Ishikawa (cell line): ENCODE measurements around the gene FOXG1.

Experiments
- CEBPB ChIP-seq: IDR thresholded peaks from 2 replicates; pipeline ENCODE4 v1.6.1; 2012
- CREB1 ChIP-seq: IDR thresholded peaks from 2 replicates; pipeline ENCODE4 v1.6.1; 2012; ENCODE audit warnings: low read depth
- EGR1 ChIP-seq: IDR thresholded peaks from 2 replicates; pipeline ENCODE4 v1.6.1; 2012
- EP300 ChIP-seq: IDR thresholded peaks from 2 replicates; pipeline ENCODE4 v1.6.1; 2012; ENCODE audit warnings: borderline replicate concordance
- FOXM1 ChIP-seq: IDR thresholded peaks from 2 replicates; pipeline ENCODE4 v1.6.1; 2012; ENCODE audit warnings: low read depth, borderline replicate concordance
- MAX ChIP-seq: IDR thresholded peaks from 2 replicates; pipeline ENCODE4 v1.6.1; 2012
- NFIC ChIP-seq: IDR thresholded peaks from 2 replicates; pipeline ENCODE4 v1.6.1; 2012
- RAD21 ChIP-seq: IDR thresholded peaks from 2 replicates; pipeline ENCODE4 v1.6.1; 2012; ENCODE audit warnings: low read depth
- REST ChIP-seq: IDR thresholded peaks from 2 replicates; pipeline ENCODE4 v1.6.1; 2012; ENCODE audit warnings: low read depth, mild to moderate bottlenecking
- TAF1 ChIP-seq: IDR thresholded peaks from 2 replicates; pipeline ENCODE4 v1.6.1; 2012; ENCODE audit warnings: low read depth, mild to moderate bottlenecking
- TCF12 ChIP-seq: IDR thresholded peaks from 2 replicates; pipeline ENCODE4 v1.6.1; 2012; ENCODE audit warnings: low read depth
- TEAD4 ChIP-seq: IDR thresholded peaks from 2 replicates; pipeline ENCODE4 v1.6.1; 2012
- USF1 ChIP-seq: IDR thresholded peaks from 2 replicates; pipeline ENCODE4 v1.6.1; 2012
- YY1 ChIP-seq: IDR thresholded peaks from 2 replicates; pipeline ENCODE4 v1.6.1; 2012; ENCODE audit warnings: low read depth
- ZBTB7A ChIP-seq: IDR thresholded peaks from 2 replicates; pipeline ENCODE4 v1.6.1; 2012; ENCODE audit warnings: low read depth

Gene FOXG1

GRCh38 chr14:28767030-28767852, 654 bp downstream of the FOXG1 start:
- TF ChIP-seq CREB1 (no peak), CEBPB (no peak)

- TF ChIP-seq ZBTB7A (no peak), RAD21 (no peak), EP300 (no peak), TEAD4 (no peak), FOXM1 (no peak), NFIC (no peak), TCF12 (no peak), USF1 (no peak), TAF1 (no peak)
Observed at GRCh38 chr14:28767853-28768741, 1.5 kb downstream of the FOXG1 start.

- no peak for TF ChIP-seq USF1
- no peak for TF ChIP-seq NFIC
Observed at GRCh38 chr14:28769276-28769880, 2.8 kb downstream of the FOXG1 start.

GRCh38 chr14:28770061-28770460, 3.5 kb downstream of the FOXG1 start:
- TF ChIP-seq REST (no peak), TCF12 (no peak), YY1 (no peak), EGR1 (no peak), USF1 (no peak), MAX (no peak), NFIC (no peak), TAF1 (no peak), ZBTB7A (no peak)

GRCh38 chr14:28770630-28771029, 4.0 kb downstream of the FOXG1 start:
- no peak for TF ChIP-seq RAD21
- TF ChIP-seq USF1, result no peak

- no peak for TF ChIP-seq FOXM1
- TF ChIP-seq REST, result no peak
- TF ChIP-seq CREB1, result no peak
- no peak for TF ChIP-seq YY1
- no peak for TF ChIP-seq EGR1
- no peak for TF ChIP-seq TAF1
- TF ChIP-seq EP300, result no peak
- no peak for TF ChIP-seq TEAD4
- no peak for TF ChIP-seq TCF12
- no peak for TF ChIP-seq ZBTB7A
- no peak for TF ChIP-seq NFIC
Observed at GRCh38 chr14:28771168-28771567, 4.6 kb downstream of the FOXG1 start.
